ENCODE results near the gene CD248. TPM values are rescaled to one million over a fixed set of nuclear protein-coding genes. Genes with fewer than 3 reads are reported as not detected.
"Not testable (repeated sequence)": the region's sequence is repeated elsewhere in the genome, so short reads cannot be mapped to it uniquely, and the experiment has no call there.

CD248 gene
- total RNA-seq, 1 donor from 2014 or later, result 0.91 TPM

- DNase-seq (ENCODE audit: low spot score) (no peak), ATAC-seq (no peak)
Measured at GRCh38 chr11:66313321-66314185, 3.3 kb downstream of the CD248 start.

- peak; percentile 98 for DNase-seq (ENCODE audit: low spot score)
- peak; percentile 82 for ATAC-seq
Measured at GRCh38 chr11:66312549-66313320, 4.1 kb downstream of the CD248 start.

- peak; percentile 84 for ATAC-seq
- DNase-seq (ENCODE audit: low spot score), result peak; percentile 96
Measured at GRCh38 chr11:66311965-66312548, 4.8 kb downstream of the CD248 start.

- no peak for ATAC-seq
- no peak for DNase-seq (ENCODE audit: low spot score)
Measured at GRCh38 chr11:66311470-66311964, 5.3 kb downstream of the CD248 start.

- not testable (repeated sequence) for DNase-seq (ENCODE audit: low spot score); ATAC-seq
Measured at GRCh38 chr11:66310803-66311440, 5.9 kb downstream of the CD248 start.

- DNase-seq (ENCODE audit: low spot score) (no peak), ATAC-seq (no peak)
Measured at GRCh38 chr11:66310324-66310723, 6.5 kb downstream of the CD248 start.

GRCh38 chr11:66309475-66309874, 7.4 kb downstream of the CD248 start:
- ATAC-seq (no peak), DNase-seq (ENCODE audit: low spot score) (no peak)

GRCh38 chr11:66302656-66303055, 14.2 kb downstream of the CD248 start:
- no peak for ATAC-seq
- no peak for DNase-seq (ENCODE audit: low spot score)

GRCh38 chr11:66299186-66299585, 17.7 kb downstream of the CD248 start:
- ATAC-seq, result peak; percentile 19
- no peak for DNase-seq (ENCODE audit: low spot score)

GRCh38 chr11:66297610-66298009, 19.2 kb downstream of the CD248 start:
- ATAC-seq (no peak), DNase-seq (ENCODE audit: low spot score) (no peak)

- ATAC-seq (no peak), DNase-seq (ENCODE audit: low spot score) (no peak)
Measured at GRCh38 chr11:66294626-66295620, 21.9 kb downstream of the CD248 start.

GRCh38 chr11:66293777-66294625, 22.8 kb downstream of the CD248 start:
- no peak for ATAC-seq
- DNase-seq (ENCODE audit: low spot score), result no peak

- DNase-seq (ENCODE audit: low spot score), result no peak
- no peak for ATAC-seq
Measured at GRCh38 chr11:66293352-66293751, 23.5 kb downstream of the CD248 start.

GRCh38 chr11:66292543-66293332, 24.1 kb downstream of the CD248 start:
- DNase-seq (ENCODE audit: low spot score) (no peak), ATAC-seq (no peak)

- no peak for DNase-seq (ENCODE audit: low spot score)
- peak; percentile 8 for ATAC-seq
Measured at GRCh38 chr11:66291706-66292542, 24.9 kb downstream of the CD248 start, which contains the start of gene TMEM151A. TSS of gene TMEM151A (plus strand) at chr11:66291894. CDS start at chr11:66292014, 120 bp downstream.

- ATAC-seq, result no peak
- no peak for DNase-seq (ENCODE audit: low spot score)
Measured at GRCh38 chr11:66291303-66291705, 25.5 kb downstream of the CD248 start.

GRCh38 chr11:66290330-66290621, 26.6 kb downstream of the CD248 start:
- no peak for DNase-seq (ENCODE audit: low spot score)
- no peak for ATAC-seq

All from left lobe of liver (tissue), 2 donors.